NCI-H345 treated with DMSO at 0.1 percent for 48 hours (cell line): Measurements from ENCODE around the gene FOXO4.

Source experiments
- DNase-seq: peaks from one replicate; lab custom pipeline; 2025; ENCODE audit not compliant: unreplicated experiment; lab: John Stamatoyannopoulos, UW

The FOXO4 gene

DNA sequence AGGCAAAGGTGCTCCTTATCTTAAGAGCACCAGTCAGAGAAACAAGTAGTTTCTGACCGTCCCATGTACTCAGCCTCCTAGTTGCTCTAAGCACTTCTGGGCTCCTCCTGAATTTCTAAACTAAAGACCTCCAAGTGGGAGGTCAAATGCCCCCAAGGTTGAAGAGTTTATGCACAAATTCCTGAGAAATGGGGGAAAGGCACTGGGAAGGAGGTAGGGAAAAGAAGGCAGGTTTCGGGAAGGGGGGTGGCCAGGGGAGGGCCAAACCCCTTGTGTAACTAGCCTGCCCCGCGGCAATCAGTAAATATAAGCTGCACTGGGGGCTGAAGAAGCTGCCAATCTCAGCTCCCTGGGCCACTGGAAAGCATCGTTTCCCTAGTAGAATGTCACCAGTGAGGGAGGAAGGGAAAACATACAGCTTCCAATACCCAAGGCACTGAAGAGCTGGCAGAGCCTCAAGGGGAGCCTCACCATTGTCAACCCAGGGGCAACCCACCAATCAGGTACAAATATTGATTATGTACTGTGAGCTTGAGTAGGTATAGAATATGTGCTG is 3.4 kb downstream of the FOXO4 start:
- no peak for DNase-seq

GRCh38 chrX:71099736-71100135 is 4.1 kb downstream of the FOXO4 start:
- no peak for DNase-seq

DNA sequence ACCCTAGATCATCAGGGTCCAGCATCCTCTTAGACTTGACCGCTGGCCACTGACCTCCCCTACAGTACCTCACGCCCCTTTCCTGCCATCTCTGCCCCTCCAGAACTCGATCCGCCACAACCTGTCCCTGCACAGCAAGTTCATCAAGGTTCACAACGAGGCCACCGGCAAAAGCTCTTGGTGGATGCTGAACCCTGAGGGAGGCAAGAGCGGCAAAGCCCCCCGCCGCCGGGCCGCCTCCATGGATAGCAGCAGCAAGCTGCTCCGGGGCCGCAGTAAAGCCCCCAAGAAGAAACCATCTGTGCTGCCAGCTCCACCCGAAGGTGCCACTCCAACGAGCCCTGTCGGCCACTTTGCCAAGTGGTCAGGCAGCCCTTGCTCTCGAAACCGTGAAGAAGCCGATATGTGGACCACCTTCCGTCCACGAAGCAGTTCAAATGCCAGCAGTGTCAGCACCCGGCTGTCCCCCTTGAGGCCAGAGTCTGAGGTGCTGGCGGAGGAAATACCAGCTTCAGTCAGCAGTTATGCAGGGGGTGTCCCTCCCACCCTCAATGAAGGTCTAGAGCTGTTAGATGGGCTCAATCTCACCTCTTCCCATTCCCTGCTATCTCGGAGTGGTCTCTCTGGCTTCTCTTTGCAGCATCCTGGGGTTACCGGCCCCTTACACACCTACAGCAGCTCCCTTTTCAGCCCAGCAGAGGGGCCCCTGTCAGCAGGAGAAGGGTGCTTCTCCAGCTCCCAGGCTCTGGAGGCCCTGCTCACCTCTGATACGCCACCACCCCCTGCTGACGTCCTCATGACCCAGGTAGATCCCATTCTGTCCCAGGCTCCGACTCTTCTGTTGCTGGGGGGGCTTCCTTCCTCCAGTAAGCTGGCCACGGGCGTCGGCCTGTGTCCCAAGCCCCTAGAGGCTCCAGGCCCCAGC is 5.2 kb downstream of the FOXO4 start:
- no peak for DNase-seq

GRCh38 chrX:71102292-71102691 is 6.6 kb downstream of the FOXO4 start:
- DNase-seq: no peak

- no peak for DNase-seq
Observed at GRCh38 chrX:71103110-71103983, 7.7 kb downstream of the FOXO4 start.

GRCh38 chrX:71105628-71106027 is 10.0 kb downstream of the FOXO4 start:
- DNase-seq: no peak

DNA sequence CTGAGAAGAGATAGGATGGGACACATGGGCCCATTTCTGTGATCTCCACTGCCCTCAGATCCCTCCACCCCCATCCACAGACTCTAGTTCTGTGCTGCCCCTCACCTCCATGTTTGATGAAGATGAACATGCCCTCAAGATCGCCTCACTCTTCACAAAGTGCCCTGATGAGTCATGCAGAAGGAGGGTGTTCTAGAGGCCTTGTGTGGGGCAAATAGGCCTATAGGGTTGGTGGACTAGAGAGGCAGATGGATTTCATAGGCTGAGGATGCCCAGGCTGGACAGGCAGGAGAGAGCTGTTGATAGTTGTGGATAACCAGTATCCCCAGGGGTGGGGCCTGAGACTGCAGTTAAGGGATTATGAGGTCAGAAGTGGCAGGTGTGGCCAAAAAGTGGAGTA is 10.8 kb downstream of the FOXO4 start, which contains the start of gene CXorf65:
TSS of gene CXorf65 (minus strand) at position 314 of the 400 bp plus-strand sequence. CDS start at position 130, 184 bp downstream.
- DNase-seq: no peak

- DNase-seq: no peak
Observed at GRCh38 chrX:71107245-71107644, 11.6 kb downstream of the FOXO4 start.

- no peak for DNase-seq
Observed at GRCh38 chrX:71107762-71108360, 12.2 kb downstream of the FOXO4 start.

DNA sequence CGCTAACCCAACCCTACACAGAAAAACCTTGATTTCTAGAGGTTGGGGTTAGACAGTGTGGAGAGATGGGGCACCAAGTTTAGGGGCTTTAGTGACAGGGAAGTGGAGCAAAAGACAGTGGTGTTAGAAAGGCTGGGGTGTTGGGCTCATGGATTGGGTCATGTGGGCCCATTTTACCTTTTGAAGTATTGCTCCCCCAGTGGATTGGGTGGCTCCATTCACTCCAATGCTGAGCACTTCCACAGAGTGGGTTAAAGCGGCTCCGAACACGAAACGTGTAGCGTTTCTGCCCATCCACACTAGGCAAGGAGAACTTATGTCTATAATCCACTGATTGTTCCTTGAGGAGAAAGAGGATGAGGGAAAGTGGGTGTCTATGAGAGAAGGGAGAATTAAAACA is 13.4 kb downstream of the FOXO4 start:
- DNase-seq: no peak

DNA sequence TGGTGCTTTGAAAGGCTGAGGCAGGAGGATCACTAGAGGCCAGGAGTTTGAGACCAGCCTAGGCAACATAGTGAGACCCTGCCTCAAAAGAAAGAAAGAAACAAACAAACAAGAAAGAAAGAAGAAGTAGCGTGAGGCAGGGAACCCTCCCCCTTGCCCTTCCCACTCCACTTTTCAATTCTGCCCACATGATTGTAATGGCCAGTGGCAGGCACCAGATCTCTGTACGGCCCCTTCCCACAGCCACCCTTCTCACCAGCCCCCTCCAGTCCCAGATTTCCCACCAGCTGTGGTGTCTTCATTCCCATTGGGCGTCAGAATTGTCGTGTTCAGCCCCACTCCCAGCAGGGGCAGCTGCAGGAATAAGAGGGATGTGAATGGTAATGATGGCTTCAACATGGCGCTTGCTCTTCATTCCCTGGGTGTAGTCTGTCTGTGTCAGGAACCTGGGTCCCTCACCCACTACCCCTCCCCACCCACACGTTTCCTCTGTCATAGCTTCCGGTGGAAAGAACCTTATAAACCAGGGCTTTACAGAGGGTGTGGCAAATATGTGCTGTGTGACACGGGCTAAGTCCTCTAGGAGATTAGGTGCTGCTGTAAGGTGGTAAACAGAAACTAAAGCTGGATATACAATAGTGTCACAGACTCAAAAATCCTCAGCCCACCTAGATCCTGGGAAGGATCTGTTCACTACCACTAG is 15.6 kb downstream of the FOXO4 start, which contains the start of gene IL2RG:
TSS of gene IL2RG (minus strand) at position 437 of the 703 bp plus-strand sequence. CDS start at position 399, 38 bp downstream.
- no peak for DNase-seq

- DNase-seq: no peak
Observed at GRCh38 chrX:71111921-71112431, 16.3 kb downstream of the FOXO4 start.

GRCh38 chrX:71117358-71117757 is 21.7 kb downstream of the FOXO4 start:
- no peak for DNase-seq

- peak; percentile 58 for DNase-seq
Observed at GRCh38 chrX:71118032-71118984, 22.7 kb downstream of the FOXO4 start, which contains the start of gene MED12. MED12 (plus strand) TSS chrX:71118596; CDS start chrX:71118755, 159 bp downstream.

DNA sequence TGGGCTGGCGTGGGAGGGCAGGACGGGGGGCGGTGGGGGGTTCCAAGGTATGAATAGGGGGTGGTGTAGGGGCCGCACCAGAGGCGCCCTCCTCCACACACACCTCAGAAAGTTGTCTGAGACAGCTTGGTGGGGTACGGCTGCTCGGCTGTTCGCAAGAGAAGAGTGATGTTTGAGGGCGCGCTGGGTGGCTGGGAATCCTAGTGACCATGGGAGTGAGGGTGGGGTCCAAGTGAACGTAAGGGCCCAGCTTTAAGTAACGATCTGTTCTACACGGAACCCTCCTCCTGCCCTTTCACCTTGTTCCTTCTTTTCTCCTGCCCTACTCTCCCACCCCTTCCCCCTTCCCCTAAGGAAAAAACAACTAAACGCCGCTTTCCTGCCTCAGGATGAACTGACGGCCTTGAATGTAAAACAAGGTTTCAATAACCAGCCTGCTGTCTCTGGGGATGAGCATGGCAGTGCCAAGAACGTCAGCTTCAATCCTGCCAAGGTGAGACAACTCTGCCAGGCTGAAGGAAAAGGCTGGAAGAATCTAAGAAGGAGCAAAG is 23.4 kb downstream of the FOXO4 start:
- no peak for DNase-seq

DNA sequence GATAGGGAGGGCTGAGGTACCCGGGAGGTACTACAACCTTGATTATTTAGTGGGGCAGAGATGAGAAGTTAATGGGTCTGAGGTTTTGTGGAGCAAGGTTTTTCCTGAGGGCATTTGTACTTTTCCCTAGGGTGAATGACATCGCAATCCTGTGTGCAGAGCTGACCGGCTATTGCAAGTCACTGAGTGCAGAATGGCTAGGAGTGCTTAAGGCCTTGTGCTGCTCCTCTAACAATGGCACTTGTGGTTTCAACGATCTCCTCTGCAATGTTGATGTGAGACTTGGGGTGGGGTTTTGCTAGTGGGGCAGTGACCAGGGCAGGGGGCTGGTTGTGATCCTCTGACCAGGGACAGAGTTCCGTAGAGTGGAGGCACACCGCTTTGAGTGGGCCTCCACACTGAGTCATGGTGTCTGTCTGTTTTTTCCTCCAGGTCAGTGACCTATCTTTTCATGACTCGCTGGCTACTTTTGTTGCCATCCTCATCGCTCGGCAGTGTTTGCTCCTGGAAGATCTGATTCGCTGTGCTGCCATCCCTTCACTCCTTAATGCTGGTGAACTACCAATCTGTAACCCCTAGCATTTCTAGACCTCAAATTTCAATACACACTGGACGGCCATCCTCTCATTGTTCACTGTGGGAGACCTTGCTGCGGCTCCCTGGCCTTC is 32.6 kb downstream of the FOXO4 start:
- DNase-seq: no peak

- no peak for DNase-seq
Observed at GRCh38 chrX:71128915-71129765, 33.5 kb downstream of the FOXO4 start.
